HG03354 (cell line): ENCODE data around the gene SLC25A51.
"Not testable (repeated sequence)": the region's sequence is repeated elsewhere in the genome, so short reads cannot be mapped to it uniquely, and the experiment has no call there.

Experiments
- ATAC-seq: cut with Tn5 transposase; IDR thresholded peaks from one replicate; pipeline ENCODE4 v1.9.1; 2021; ENCODE audit warnings: mild to moderate bottlenecking; ENCODE audit not compliant: unreplicated experiment, poor library complexity, severe bottlenecking

Gene SLC25A51

DNA sequence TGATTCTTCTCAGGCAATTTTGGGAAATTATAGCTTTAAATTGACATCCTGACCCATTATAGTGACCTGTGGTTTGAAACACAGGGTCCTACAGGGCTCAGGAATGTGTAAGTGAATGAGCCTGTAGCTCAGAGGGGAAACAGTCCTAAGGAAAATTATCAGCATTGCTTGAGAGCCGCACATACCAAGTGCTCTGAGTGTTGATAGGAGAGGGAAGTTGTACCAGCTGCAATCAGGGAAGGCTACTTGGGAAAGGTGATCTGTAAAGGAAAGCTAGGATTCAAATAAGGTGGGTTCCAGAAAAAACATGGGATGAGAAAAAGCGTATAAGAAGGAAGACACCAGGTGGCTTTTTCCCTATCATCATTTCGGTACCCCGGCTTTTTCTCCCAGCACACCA lies 4.4 kb upstream of the SLC25A51 start:
- ATAC-seq: no peak

DNA sequence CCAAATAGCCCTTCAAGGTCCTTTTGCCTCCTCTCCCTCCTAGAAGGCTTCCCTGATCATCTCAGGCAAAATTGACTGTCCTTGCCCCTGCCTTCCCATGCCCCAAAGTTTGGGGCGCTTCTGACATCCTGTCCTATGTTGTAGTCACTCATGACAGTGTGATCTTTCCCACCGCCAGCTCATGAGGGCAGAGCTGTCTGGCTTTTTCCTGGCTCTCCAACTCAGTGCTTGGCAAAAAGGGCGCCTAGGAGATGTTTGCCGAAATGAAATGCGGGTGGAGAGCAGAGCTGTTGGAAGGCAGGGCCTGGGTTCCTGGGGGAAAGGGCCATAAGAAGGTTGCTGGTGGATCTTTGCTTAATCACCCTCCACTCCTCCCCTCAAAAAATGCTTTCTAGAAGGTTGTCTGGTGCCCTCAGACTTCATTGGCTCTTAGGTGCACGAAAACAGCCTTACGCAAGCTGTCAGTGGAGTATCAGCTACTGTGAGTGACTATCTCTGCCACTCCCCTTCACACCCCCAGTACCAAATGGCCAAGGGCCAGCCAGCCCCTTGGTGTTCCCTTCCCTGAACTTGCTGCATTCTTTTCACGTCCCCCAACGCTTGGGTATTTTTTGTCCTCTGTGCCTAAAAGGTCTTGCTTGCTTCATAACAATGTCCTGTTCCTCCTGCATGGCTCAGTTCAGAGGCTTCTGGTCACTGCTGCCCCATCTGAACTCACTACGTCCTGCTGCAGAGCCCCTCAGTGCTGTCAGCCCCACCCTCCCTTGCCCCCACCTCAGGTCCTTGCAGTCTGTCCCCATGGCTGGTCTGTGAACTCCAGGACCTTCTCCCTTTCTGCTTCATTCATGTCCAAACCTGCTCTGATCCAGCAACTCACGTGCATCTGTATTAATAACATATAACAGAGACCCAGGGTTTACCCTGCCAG lies 2.6 kb upstream of the SLC25A51 start:
- ATAC-seq: no peak

DNA sequence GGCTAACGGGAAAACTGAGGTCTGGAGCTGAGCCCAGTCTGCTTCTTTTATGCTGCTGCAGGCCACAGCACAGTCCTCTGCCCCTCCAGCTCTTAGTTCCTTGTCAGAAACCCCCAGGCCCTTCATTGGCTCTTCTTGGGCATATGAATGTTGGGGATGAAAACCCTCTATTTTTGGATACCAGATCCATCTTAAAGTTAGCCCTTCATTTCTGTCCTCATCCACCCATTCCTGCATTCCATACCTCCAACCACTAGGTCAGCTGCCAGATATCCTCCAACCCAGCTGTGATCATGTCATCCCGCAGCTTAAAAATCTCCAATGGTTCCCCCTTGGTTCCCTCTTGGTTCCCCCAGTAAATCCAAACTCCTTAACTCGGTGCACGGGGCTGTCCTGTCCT lies 1.8 kb upstream of the SLC25A51 start:
- ATAC-seq: no peak

DNA sequence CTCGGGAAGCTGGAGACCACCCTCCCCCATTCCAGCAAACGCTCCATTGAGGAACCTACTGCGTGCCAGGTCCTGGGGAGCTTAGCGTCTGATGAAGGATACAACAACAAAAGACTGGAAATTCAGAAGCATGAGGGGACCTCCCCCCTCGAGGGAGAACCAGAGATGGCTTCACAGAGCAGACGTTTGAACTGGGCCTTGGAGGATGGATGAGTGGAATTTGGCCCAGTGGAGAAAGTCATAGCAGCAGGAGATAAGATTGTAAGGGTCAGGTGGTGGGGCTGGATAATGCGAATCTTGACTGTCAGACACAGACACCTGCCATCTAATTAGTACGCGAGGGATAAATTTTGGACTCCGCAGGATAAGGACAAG lies 1.2 kb upstream of the SLC25A51 start:
- no peak for ATAC-seq

DNA sequence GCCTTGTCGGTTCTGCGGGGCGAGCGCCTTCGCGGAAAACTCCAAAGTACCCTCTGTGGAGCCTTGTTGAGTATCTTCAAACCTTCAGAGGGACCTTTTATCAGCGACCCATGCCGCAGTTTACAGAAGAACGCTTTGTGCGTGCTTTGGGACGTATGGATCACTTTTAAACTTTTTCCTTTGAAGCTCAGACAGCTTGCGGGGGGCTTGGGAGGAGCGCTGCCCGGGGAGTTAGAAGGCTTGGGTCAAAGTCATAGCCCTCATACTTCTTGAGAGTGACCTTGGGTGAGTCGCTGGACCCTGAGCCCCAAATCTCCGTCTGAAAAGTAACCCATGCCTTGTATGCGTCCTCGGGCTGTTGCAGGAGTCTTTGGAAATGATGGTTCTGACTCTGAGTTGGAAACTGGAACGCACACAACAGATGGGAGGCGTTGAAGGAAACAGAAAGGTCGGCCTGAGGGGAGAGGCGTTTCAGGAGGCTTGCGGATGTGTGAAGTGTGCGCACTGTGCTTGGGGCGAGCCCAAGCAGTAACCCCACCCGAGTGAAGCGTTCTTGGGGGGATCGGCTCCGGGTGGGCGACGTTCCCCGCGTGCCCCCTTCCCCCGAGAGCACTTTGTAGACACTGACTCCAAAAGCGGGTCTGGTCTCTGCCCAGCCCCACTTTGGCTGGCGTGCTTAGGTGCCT lies 661 bp upstream of the SLC25A51 start:
- no peak for ATAC-seq

DNA sequence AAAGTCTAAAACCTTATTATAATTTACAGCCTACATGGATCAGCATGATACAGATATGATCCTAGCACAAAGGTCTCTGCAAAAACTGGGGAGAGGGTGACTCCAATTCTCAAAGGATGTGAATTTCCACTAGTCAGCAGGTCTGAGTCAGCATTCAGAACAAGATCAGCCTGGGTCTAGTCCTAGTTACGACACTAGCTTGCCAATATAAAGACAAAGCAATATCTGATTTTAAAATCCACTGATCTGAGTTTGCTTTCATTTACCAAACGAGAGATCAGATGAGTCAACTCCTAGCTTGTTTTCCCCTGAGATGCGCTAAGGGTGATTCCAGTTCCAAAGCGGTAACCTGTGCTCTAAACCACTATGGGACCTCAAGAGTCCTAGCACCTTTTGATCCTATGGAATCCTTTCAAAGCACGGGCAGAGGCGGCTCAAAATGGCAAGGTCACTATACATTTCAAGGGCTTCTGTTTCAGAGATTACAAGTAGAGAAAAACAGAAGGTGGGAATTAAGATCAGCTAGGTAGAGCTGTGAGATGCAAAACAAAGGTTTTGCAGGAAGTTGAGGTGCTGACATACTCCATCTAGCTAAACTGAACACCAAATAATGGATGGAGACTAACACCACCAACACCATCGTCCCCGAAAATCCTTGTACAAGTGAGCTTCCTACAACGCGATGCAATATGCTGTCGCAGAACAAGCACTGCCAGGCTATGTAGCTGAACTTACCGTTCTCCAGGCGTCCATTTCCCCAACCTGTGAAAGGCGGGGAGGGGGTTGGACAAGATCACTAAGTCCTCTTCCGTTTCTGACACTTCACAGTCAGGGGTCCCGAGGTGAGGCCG lies 906 bp downstream of the SLC25A51 start:
- peak; percentile 19 for ATAC-seq

DNA sequence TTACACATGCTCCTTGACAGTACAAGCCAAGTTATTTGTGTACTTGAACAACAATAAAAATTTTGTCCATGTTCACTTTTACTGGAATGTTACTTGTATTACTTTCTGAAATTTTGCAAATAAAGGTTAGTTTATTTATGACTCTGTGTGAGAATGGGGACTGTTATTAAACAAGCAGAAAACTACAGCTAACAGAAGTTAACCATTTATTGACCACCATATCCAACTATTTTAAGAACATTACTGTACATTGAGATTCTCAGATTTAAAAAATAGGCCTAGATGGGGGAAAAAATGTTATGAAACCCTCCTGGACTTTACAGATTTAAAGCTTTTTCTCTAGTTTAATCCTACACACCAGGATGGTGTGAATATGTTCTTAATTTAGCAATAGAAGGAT lies 1.8 kb downstream of the SLC25A51 start:
- ATAC-seq: no peak

DNA sequence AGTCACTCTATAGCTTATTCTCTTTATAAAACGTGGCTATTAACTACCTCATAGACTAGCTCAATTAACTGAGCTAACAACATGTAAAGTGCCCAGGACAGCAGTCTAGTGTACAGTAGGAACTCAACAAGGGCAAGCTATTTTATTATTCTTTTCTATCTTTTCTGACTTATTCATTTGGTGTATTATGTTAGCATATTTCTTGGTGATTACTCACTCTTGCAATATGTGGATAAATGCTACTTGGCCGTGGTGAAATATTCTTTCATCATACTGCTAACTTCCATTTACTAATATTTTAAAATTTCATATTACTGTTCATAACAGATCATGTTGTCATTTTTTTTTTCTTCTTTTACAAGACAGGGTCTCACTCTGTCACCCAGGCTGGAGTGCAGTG lies 4.9 kb downstream of the SLC25A51 start:
- no peak for ATAC-seq

DNA sequence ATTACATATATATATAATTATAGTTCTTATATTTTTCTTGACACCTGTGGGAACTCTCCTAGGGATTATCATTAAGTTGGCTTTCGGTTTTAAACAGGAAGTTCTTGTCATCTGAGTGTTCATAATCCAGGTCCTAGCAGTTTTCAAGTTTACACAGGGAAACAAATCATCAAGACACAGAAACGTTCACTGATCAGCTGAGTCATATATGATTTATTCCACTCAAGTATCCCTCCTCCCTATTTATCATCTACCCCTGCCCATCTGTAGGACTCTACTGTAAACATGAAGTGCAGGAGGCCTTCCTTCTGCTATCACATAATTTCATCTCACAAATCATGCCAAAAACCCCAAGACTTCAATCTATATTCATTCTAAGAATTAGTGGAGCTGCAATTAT lies 6.3 kb downstream of the SLC25A51 start:
- no peak for ATAC-seq

DNA sequence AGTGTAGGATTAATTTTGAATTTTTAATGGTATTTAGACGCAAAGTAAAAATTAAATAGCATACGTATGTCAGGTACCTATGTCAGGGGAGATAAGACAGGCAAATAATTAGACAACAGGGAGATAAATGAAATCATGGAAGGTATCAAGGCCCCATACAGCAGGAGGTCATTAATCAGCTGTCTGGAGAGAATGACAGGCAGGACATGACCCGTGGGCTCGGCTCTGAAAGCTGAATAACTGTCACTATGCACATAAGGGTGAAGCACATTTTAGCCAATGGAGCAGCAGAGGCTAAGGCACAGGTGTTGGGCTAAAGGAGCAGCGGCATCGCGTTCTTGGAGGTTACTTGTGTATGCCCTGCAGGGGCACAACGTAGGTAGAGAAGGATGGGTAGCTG lies 11.9 kb downstream of the SLC25A51 start:
- no peak for ATAC-seq

DNA sequence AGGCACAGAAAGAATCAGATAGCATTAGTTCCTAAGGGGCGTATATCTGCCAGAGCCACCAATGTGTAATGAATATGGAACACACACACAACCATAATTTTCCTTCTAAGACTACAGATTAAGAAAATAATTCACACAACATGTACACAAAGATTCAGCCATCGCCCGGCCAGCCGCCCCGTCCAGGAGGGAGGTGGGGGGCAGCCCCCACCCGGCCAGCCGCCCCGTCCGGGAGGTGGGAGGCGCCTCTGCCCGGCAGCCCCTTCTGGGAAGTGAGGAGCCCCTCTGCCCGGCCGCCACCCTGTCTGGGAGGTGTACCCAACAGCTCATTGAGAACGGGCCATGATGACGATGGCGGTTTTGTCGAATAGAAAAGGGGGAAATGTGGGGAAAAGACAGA lies 12.9 kb downstream of the SLC25A51 start:
- ATAC-seq: not testable (repeated sequence)

DNA sequence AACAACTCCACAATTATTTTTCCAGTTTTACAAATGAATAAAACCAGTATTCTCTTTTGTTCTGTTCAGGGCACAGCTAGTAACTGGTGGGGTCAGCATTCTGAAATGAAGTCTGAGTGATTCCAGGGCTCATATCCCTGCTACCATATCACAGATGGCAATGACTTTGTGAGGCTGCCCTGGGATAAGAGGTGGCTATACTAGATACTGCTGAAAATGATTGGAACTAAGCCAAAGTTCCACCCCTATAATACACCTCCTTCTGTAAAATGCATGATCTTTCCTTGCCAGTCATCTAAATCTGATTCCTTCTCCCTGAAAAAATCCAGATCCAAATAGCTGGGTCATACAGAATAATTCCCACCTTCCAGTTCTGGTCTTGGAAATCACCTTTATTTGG lies 14.4 kb downstream of the SLC25A51 start:
- no peak for ATAC-seq

DNA sequence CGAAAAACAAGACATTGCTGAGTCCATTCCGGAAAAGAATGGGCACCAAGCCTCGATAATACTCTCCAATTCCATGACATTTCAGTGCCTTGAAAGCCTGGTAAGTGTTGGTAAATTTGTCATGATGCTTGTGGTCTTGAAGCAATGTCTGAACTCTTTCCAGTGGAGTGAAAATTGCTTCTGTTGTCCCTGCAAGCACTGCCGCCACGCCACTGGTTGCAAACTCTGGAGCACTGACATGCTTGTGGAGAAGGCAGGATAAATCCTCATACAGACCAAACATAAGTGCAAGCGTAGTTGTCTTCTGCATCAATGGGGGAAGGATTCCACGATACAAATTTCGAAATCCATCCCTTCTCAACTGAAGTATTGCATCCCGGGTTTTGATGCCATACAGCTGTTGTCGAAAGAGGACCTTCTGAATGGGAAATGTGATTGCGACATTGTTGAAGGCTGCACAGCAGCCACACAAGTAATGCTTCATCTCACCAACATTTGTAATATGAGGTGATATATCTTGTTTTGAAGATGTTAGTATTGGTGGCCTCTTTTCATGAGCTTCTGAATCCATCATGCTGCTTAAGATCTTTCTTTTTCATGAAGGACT lies 15.8 kb downstream of the SLC25A51 start:
- ATAC-seq: not testable (repeated sequence)

DNA sequence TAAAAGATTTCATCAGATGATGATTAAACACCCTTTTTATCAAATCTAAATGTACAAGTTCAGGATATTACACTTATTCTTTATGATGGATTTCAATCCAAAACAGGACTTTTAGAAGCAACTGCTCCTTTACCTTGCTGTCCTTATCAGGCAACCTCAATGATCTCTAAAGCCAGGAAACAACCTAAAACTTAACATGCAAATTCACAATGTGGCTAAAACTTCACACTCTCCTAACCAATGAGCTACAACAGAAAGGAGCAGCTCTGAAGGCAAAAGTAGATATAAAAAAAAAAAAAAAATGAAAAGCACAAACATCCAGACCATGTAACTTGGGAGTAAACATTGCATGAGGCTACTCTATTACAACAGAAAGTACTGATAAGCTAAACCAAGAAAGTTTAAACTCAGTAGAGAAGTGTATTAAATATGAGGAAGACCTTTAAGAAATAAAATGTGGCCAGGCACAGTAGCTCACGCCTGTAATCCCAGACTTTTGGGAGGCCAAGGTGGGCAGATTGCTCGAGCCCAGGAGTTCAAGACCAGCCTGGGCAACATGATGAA lies 22.9 kb downstream of the SLC25A51 start:
- ATAC-seq: no peak

DNA sequence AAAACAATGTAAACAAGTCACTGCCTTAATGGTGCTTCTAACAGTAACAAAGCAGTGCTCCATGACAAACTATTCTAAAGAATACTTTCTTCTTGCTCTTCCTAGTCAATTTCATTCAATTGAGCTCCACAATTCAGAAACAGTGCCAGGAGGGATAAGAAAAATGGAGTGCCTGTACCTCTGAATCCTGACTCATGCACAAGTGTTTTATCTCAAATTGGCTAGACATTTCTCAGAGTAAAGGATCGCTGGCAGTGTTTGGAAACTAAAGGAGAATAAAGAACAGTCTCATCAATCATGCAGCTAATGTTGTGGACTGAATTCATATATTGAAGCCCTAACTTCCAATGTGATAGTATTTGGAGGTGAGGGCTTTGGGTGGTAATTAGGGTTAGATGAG lies 27.6 kb downstream of the SLC25A51 start:
- ATAC-seq: no peak

DNA sequence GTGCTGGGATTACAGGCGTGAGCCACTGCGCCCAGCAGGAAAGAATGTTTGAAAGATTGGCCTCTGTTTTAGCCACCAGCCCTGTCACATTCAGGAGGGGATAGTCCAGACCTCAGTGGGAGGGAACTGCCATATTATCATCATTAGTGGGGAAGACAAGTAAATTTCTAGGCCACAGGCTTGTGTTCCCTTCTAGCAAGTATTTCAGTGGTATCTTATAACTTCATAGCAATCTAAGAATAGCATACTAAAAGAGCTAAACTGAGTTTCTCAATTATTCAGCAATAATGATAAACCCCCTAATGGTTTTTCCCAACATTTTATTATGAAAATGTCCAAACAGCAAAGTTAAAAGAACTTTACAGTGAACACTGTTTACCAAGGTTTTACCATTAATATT lies 30.0 kb downstream of the SLC25A51 start:
- no peak for ATAC-seq

DNA sequence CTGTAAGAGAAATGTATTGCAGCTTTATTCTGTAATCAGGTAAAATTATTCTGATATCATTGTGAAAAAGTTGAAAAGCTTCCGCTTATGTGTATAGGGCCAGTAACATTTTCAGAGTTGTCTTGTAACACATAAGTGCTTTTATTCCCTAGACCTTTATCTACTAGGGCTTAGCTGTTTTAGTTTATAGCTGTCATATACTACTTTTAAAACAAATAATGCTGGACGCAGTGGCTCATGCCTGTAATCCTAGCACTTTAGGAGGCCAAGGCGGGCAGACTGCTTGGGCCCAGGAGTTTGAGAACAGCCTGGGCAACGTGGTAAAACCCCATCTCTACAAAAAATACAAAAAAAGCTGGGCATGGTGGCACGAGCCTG lies 33.1 kb downstream of the SLC25A51 start:
- no peak for ATAC-seq

DNA sequence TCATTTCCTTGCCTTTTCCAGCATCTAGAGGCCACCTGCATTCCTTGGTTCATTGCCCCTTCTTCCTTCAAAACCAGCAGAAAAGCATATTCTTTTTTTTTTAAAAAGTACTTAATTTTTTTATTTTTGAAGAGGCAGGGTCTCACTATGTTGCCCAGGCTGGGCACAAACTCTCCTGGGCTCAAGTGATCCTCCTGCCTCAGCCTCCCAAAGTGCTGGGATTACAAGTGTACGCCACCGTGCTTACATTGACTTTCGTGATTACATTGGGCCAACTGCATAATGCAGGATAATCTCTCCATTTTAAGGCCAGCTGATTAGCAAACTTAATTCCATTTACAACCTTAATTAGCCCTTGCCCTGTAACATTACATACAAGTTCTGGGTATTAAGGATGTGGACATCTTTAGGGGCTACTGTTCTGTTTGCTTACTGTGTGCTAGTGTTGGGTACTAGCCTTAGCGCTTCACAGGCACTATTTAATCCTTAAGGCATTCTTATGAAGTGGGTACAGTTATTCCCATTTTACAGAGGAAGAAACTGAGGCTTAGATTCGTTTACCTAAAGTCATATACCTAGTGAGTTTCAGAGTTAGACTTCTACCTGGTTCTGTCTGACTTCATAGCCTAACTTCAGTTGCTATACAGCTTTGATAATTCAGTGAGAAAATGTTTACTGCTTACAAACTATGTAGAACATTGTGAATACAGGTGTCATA lies 33.7 kb downstream of the SLC25A51 start:
- ATAC-seq: no peak

DNA sequence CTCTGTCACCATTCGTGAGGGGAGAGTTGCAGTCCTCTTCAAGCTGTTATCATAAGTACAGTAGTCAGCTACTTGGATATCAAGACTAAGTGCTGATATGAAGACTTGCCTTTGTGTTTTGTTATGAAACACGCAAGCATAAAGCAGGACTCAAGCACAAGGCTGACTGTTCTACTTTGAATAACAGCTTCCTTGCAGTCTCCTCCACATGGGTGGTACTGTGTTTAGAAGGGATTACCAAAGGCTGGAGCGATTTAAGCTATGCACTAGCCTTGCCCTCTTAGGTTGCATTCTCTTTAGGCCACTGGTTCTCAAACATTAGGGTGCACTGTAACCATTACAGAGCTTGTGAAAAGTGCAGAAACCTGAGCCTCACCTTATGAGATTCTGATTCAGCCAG lies 41.4 kb downstream of the SLC25A51 start:
- ATAC-seq: no peak
